ENCODE results near the gene ZNF142.

The ZNF142 gene

GRCh38 chr2:218659258-218659987 is at the start of gene ZNF142, which contains the start of gene BCS1L:
Gene ZNF142, minus strand, starts transcription at chr2:218659623. Its CDS starts 3,194 bp downstream, at chr2:218656429.
Gene BCS1L, plus strand, starts transcription at chr2:218659683. Its CDS starts 1,305 bp downstream, at chr2:218660988.
- peak; percentile 94 for DNase-seq (ENCODE audit: low spot score)

GRCh38 chr2:218708086-218708485 is 48.7 kb upstream of the ZNF142 start:
- no peak for DNase-seq (ENCODE audit: low spot score)

GRCh38 chr2:218703341-218703740 is 43.9 kb upstream of the ZNF142 start:
- DNase-seq (ENCODE audit: low spot score) = no peak

GRCh38 chr2:218701806-218702205 is 42.4 kb upstream of the ZNF142 start:
- no peak for DNase-seq (ENCODE audit: low spot score)

GRCh38 chr2:218698885-218699284 is 39.5 kb upstream of the ZNF142 start:
- no peak for DNase-seq (ENCODE audit: low spot score)

- no peak for DNase-seq (ENCODE audit: low spot score)
These were observed 35.2 kb upstream of the ZNF142 start for GRCh38 chr2:218694405-218695145.

- DNase-seq (ENCODE audit: low spot score) = peak; percentile 68
These were observed 31.8 kb upstream of the ZNF142 start for GRCh38 chr2:218691234-218691633.

- peak; percentile 86 for DNase-seq (ENCODE audit: low spot score)
These were observed 28.1 kb upstream of the ZNF142 start for GRCh38 chr2:218687400-218688060.

GRCh38 chr2:218680061-218680460 is 20.6 kb upstream of the ZNF142 start:
- no peak for DNase-seq (ENCODE audit: low spot score)

GRCh38 chr2:218679119-218679518 is 19.7 kb upstream of the ZNF142 start:
- DNase-seq (ENCODE audit: low spot score) = no peak

GRCh38 chr2:218671654-218672566 is 12.5 kb upstream of the ZNF142 start, which contains the start of the genes RNF25 and STK36:
Gene RNF25, minus strand, starts transcription at chr2:218672002. Its CDS starts 32 bp downstream, at chr2:218671970.
Gene STK36, plus strand, starts transcription at chr2:218672086. Its CDS starts 744 bp downstream, at chr2:218672830.
- peak; percentile 97 for DNase-seq (ENCODE audit: low spot score)

GRCh38 chr2:218671097-218671653 is 11.8 kb upstream of the ZNF142 start:
- DNase-seq (ENCODE audit: low spot score) = peak; percentile 24

- no peak for DNase-seq (ENCODE audit: low spot score)
These were observed 5.2 kb upstream of the ZNF142 start for GRCh38 chr2:218664653-218665052.

- no peak for DNase-seq (ENCODE audit: low spot score)
These were observed 4.5 kb upstream of the ZNF142 start for GRCh38 chr2:218663901-218664300.

- no peak for DNase-seq (ENCODE audit: low spot score)
These were observed 3.4 kb upstream of the ZNF142 start for GRCh38 chr2:218662827-218663226.

- no peak for DNase-seq (ENCODE audit: low spot score)
These were observed 3.0 kb upstream of the ZNF142 start for GRCh38 chr2:218662377-218662776.

GRCh38 chr2:218659988-218660358 is 550 bp upstream of the ZNF142 start:
- no peak for DNase-seq (ENCODE audit: low spot score)

GRCh38 chr2:218658671-218659257 is 659 bp downstream of the ZNF142 start:
- DNase-seq (ENCODE audit: low spot score) = peak; percentile 72

- DNase-seq (ENCODE audit: low spot score) = no peak
These were observed 3.7 kb downstream of the ZNF142 start for GRCh38 chr2:218655751-218656150.

GRCh38 chr2:218648787-218649100 is 10.7 kb downstream of the ZNF142 start:
- no peak for DNase-seq (ENCODE audit: low spot score)

All from GM03348 (cell line).